Adrenal gland (tissue), 5 donors: ENCODE data around the gene IL1R2.

ENCODE experiments used
- CTCF ChIP-seq, 6 experiments: fragments of 450-650 bp in 4 of 6; fragments of 200-600 bp in 2 of 6; sonication (generic) in 1 of 6; IDR thresholded peaks; 1 replicate in 5 of 6; 2 replicates in 1 of 6; pipeline versions ENCODE4 v1.5.1 to v1.8.0; 2016 to 2021; ENCODE audit warnings: antibody characterized with exemption in 6 of 6, mild to moderate bottlenecking in 2 of 6, moderate library complexity in 1 of 6
- POLR2A ChIP-seq, 2 donors: fragments of 450-650 bp; IDR thresholded peaks; one replicate each; pipeline ENCODE4 v1.6.1; 2017; ENCODE audit warnings: antibody characterized with exemption in 2 of 2, mild to moderate bottlenecking in 2 of 2, moderate library complexity in 1 of 2
- donor health status: DM: no; HTN: no; CAD: no.

GRCh38 chr2:101962309-101962708 lies 29.5 kb upstream of the IL1R2 start:
- TF ChIP-seq CTCF (IDR thresholded peaks at IDR 0.05) (no peak), POLR2A (IDR thresholded peaks at IDR 0.05) (no peak)
